ENCODE measurements around the gene KCNG2. TPM values are rescaled to one million over a fixed set of nuclear protein-coding genes. Genes with fewer than 3 reads are reported as not detected.

KCNG2 gene
- total and polyA plus RNA-seq, 2 of the 13 experiments (the other 11 are each of a cell fraction or from before 2014, with no cell fraction given): not detected

- CTCF ChIA-PET (ENCODE audit: low intra/inter-chr PET ratio, low total read pairs): no interaction called here
- FAIRE-seq: no peak
- no peak for DNase-seq (ENCODE audit: low spot score)
- no TSS peak for BruUV-seq (replicated peaks)
- Histone ChIP-seq H2AFZ (ENCODE audit: low read length) (no peak overlapping the region), H4K20me1 (ENCODE audit: insufficient read depth, low read length) (peaks cover 19% of the 10 kb centered on the region), H3K27me3 (ENCODE audit: control insufficient read depth in 1 of 2, insufficient read depth in 2 of 2, low read length in 2 of 2) (no peaks in the 10 kb centered on the region), H3K79me2 (ENCODE audit: insufficient read depth, low read length) (peaks cover 85% of the 10 kb centered on the region), H3K27ac (ENCODE audit: extremely low read length, insufficient read depth, low read length) (peak overlapping the region; percentile 88), H3K36me3 (replicated peaks in 1 of 2; ENCODE audit: control insufficient read depth in 1 of 2, insufficient read depth in 2 of 2, low read length in 2 of 2) (peaks cover 0 to 9% of the 10 kb centered on the region in 2 experiments; a peak in 2 of 5 replicates), H3K4me2 (ENCODE audit: low read depth, low read length) (peak overlapping the region; percentile 55), H3K9ac (ENCODE audit: insufficient read depth, low read depth, low read length) (peak overlapping the region; percentile 23; the same call in 1 of the 2 replicates), H3K4me1 (ENCODE audit: insufficient read depth, low read length) (peaks cover 65% of the 10 kb centered on the region), H3K4me3 (replicated peaks in 1 of 3; ENCODE audit: insufficient read depth in 1 of 3, low read depth in 2 of 3, low read length in 3 of 3) (no peak overlapping the region), H3K9me3 (ENCODE audit: low read length) (peaks cover 6% of the 10 kb centered on the region; the same call in 1 of the 2 replicates)
- no peak for ATAC-seq
- POLR2A ChIA-PET: interaction anchor here (0.9 to 3.0 kb wide), 8 partner anchors 11 to 97 kb away, joined by 3 to 45 read pairs (median 13); partner anchors contain the start of genes HSBP1L1, SLC66A2 and TXNL4A
- intact Hi-C loops (cut with micrococcal nuclease; ENCODE audit: unreplicated experiment) (loop anchor here (2.0 kb wide), 2 partner anchors 169 to 219 kb away; no protein-coding TSS in a partner anchor), in situ Hi-C loops (cut with HindIII; ENCODE audit: extremely low pct_ligation_motif_present, low pct_unique_long_range_greater_than_20kb) (loop anchor here (10.0 kb wide), 1 partner anchor 169 kb away; the partner anchor contains the start of gene ADNP2)
- TF ChIP-seq ASH2L (IDR thresholded peaks at IDR 0.05; ENCODE audit: insufficient read length, low read depth, low read length) (peak; percentile 6), ZBTB42 (CRISPR knock-in tag; IDR thresholded peaks at IDR 0.05) (no peak), ZNF589 (CRISPR knock-in tag; conservative IDR thresholded peaks at IDR 0.05) (no peak), NR1H2 (CRISPR knock-in tag; IDR thresholded peaks at IDR 0.05; ENCODE audit: borderline replicate concordance, low read depth) (no peak), CSRNP1 (CRISPR knock-in tag; IDR thresholded peaks at IDR 0.05) (0 out of 2 replicates have a peak, but pooled peaks have one; percentile 48), SALL1 (CRISPR knock-in tag; IDR thresholded peaks at IDR 0.05) (peak; percentile 26; the same call in 1 of the 2 replicates), NR2F6 (IDR thresholded peaks at IDR 0.05) (no peak), NR2F6 (CRISPR knock-in tag; IDR thresholded peaks at IDR 0.05) (peak; percentile 25; the same call in 1 of the 2 replicates), HNF4A (CRISPR knock-in tag; IDR thresholded peaks at IDR 0.05) (peak; percentile 55; the same call in 1 of the 2 replicates), BRD4 (CRISPR knock-in tag; IDR thresholded peaks at IDR 0.05) (no peak), ZNF644 (CRISPR knock-in tag; IDR thresholded peaks at IDR 0.05; ENCODE audit: low read depth) (0 out of 2 replicates have a peak, but pooled peaks have one; percentile 13), ZFYVE20 (CRISPR knock-in tag; IDR thresholded peaks at IDR 0.05; ENCODE audit: borderline replicate concordance, low read depth) (no peak), TSC22D2 (CRISPR knock-in tag; IDR thresholded peaks at IDR 0.05; ENCODE audit: borderline replicate concordance) (no peak), TEAD3 (CRISPR knock-in tag; optimal IDR thresholded peaks at IDR 0.05; ENCODE audit: borderline replicate concordance) (peak; percentile 8), SAP130 (CRISPR knock-in tag; IDR thresholded peaks at IDR 0.05; ENCODE audit: low read depth) (0 out of 2 replicates have a peak, but pooled peaks have one; percentile 29), MED1 (CRISPR knock-in tag; IDR thresholded peaks at IDR 0.05) (peak; percentile 51; the same call in 1 of the 2 replicates)
- WGBS (ENCODE audit: low lambda C conversion rate): 87% methylated on average over 6 of the region's 6 CpGs
Observed at GRCh38 chr18:79935925-79936324, 138.2 kb downstream of the KCNG2 start.

All from HepG2 (cell line).